Hindlimb muscle (tissue), 1 donor: Measurements from ENCODE around the gene PPARG. TPM values are rescaled to one million over a fixed set of nuclear protein-coding genes. Genes with fewer than 3 reads are reported as not detected.
"Not testable (repeated sequence)": the region's sequence is repeated elsewhere in the genome, so short reads cannot be mapped to it uniquely, and the experiment has no call there.

Experiments used
- DNase-seq: peaks from one replicate; pipeline ENCODE4 v3.0.0-alpha.2; 2013
- polyA plus RNA-seq: library from polyadenylated mRNA; unstranded; fragments of 120-200 nt; gene quantifications from one replicate; pipeline ENCODE4 v1.2.1, GENCODE V29; 2013; ENCODE audit not compliant: insufficient read length

Gene PPARG
- polyA plus RNA-seq, 1 donor: 10.7 TPM

GRCh38 chr3:12444582-12445471, 156.0 kb downstream of the PPARG start:
- no peak for DNase-seq

GRCh38 chr3:12445523-12446240, 156.8 kb downstream of the PPARG start:
- DNase-seq: no peak

- no peak for DNase-seq
Observed at GRCh38 chr3:12446298-12446697, 157.4 kb downstream of the PPARG start.

GRCh38 chr3:12447075-12447474, 158.2 kb downstream of the PPARG start:
- DNase-seq: no peak

- DNase-seq: not testable (repeated sequence)
Observed at GRCh38 chr3:12448404-12449202, 159.7 kb downstream of the PPARG start.

DNA sequence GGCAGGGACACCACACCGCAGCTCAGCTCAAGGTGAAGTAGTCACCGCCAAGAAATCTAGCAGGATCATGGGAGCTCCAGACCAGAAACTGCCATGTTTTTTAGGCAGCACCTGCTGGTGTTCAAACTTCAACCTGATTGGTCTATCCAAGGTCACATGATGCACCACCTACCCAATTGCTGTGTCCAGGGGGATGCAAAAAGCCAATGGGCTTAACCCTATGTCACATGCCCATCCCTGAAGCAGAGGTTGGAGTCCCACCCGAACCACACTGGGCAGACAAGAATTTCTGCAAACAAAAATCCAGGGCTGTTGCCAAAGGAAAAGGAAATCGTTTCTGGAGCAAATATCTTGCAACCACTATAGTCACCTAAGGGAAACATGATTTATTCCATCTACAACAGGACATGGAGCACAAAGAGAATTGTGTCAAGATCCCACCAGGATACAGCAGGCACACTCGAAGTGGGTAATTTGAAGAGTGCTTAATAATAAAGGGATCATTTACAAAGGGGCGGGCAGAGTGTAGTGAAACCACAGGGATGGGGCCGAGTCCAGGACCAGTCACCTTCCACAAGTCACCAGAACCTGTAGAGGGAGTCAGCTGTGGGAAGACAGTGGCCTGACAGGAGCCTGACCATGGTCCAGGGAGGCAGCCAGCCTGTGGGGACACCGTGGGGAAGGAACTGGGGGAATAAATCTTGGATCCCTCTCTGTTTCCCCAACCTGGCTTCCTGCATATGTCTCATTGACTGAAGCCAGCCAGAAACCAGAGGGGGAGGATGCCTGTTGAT, 161.2 kb downstream of the PPARG start:
- no peak for DNase-seq

DNA sequence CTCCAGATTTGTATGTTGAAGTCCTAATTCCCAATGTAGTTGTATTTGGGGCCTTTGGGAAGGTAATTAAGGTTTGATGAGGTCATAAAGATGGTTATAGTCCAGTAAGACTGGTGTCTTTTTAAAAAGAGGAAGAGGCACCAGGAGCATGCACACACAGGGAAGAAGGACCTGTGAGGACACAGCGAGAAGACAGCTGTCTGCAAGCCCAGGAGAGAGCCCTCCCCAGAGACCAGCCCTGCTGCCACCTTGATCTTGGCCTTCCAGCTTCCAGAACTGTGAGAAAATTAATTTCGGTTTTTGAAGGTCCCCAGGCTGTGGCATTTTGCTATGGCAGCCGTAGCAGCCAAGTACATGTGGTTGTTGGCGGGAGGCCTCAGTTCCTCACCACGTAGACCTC, 162.6 kb downstream of the PPARG start:
- DNase-seq: no peak

DNA sequence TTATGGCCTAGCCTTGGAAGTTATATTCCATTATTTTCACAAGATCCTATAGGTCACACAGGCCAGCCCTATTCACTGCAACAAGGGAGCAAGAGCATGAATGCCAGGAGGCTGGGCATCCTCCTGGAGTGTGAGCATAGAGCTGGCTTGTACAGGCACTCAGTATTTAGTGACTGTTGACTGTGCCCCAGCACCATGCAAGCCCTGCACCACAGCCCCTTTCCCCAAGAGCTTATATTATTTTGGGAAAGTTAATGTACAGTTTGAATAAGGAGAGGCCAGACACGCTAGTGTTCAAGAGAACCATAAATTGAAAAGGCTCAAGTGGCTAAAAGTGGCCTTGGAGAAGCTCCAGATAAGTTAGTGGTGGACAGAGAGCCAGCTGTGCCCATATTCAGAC, 163.1 kb downstream of the PPARG start:
- DNase-seq: no peak

- no peak for DNase-seq
Observed at GRCh38 chr3:12452361-12453330, 163.8 kb downstream of the PPARG start.

DNA sequence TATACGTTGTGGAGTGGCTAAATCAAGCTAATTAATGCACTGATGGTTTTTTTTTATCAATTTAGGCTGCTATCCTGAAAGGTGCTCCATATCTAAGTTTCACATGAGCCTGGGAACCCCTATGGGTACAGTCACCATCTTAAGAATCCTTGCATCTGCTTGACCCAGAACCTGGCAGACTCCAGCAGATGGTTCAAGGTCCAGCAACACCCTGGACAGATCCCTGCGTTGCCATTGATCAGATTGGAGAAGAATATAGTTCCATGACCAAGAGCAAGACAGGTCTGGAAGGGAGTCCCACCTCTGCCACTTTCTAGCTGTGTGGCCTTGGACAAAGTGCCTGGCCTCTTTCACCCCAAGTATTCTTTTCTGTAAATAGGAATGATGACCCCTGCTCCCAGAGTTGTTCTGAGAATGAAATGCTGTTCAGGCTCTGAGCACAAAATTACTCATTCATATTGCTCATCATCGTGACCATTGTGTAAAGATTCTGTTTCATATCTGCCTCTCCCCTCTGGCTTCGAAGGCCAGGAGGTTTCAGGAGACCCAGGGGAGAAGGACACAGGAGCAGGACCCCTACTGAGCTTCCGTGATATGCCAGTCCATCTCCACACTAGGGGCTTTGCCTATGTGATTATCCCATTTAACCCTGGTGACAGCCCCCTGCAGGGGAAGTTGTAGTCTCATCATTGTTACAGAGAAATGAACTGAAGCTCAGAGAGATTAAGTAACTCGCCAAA, 165.4 kb downstream of the PPARG start:
- no peak for DNase-seq

- DNase-seq: no peak
Observed at GRCh38 chr3:12454816-12455121, 165.9 kb downstream of the PPARG start.

DNA sequence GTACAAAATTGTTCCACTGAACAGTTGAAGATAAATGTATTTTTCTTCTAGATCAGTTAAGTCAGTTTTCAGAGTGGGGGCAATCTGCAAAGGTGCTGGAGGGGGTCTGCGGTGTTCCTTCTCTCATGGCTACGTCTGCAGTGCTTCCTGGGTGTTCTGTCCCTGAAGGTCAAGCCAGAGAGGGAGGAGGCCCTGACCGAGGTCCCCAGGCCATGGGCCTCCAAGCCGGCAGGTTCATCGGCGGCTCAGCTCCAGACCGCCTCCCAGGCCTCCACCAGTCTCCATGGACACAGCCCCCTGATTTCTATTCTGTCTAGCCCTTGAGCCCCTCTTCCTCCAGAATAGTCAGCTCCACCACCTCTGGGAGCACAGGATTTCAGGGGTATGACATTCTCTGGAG, 166.9 kb downstream of the PPARG start:
- DNase-seq: no peak

DNA sequence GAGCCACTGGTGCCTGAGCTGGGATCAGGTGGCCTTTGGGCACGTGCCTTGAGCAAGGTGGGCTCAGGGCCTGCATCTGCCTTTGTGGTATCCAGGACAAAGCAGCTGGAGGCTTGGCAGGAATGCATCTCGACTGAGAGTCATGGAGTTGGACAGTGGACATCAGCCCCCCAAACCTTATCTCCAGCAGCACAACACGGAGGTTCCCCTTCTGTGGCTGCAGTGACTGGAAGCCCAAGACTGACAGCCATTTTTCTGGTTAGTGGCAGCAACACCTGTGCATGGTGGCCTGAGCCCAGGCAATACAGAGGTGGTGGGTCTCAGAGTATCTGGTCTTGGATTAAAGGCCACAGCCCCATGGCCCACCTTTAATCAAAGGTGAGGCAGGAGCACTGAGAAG, 167.6 kb downstream of the PPARG start:
- no peak for DNase-seq

DNA sequence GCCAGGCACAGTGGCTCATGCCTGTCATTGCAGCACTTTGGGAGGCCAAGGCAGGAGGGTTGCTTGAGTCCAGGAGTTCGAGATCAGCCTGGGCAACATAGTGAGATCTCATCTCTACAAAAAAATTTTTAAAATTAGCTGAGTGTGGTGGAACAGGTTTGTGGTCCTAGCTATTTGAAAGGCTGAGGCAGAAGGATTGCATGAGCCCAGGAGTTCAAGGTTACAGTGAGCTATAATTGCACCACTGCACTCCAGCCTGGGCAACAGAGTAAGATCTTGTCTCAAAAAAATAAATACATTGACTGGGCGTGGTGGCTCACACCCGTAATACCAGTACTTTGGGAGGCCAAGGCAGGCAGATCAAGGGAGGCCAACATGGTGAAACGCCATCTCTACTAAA, 168.5 kb downstream of the PPARG start:
- not testable (repeated sequence) for DNase-seq

GRCh38 chr3:12458901-12459300, 170.0 kb downstream of the PPARG start:
- DNase-seq: no peak

- DNase-seq: no peak
Observed at GRCh38 chr3:12460127-12460526, 171.3 kb downstream of the PPARG start.

- no peak for DNase-seq
Observed at GRCh38 chr3:12461097-12461649, 172.3 kb downstream of the PPARG start.

DNA sequence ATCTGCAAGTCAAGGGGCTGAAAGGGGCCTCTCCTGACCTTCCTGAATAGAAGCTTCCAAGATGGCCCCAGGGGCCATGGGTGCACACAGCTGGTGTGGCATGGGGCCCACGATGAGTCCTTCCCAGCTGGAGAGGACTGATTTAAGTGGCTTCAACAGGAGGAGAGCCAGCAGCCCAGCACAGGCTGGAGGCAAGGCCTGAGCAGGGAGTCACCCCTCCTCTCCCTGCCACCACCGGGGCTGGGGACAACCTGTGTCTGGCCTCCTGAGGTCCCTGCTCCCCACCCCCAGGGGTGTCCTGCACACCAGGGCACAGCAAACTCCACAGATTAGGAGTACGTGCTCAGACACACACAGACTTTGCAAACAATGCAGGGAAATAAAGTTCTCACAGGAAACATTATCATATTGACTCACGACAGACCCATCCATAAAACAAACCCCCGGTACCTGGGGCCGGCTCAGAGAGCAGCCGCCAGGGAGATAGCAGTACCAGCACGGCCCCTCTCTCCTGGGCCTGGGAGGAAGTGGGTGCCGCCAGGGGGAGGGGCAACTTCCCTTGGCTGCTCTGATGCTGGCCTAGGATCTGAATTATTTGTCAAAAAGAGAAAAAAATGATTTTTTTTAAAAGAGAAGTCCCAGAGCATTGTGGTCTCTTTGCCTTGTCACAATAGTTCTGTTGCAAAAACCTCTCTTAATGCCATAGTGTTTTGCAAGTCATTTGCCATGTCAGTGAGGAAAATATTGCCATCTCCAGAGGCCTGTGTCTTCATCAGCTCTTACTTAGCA, 173.5 kb downstream of the PPARG start:
- no peak for DNase-seq

DNA sequence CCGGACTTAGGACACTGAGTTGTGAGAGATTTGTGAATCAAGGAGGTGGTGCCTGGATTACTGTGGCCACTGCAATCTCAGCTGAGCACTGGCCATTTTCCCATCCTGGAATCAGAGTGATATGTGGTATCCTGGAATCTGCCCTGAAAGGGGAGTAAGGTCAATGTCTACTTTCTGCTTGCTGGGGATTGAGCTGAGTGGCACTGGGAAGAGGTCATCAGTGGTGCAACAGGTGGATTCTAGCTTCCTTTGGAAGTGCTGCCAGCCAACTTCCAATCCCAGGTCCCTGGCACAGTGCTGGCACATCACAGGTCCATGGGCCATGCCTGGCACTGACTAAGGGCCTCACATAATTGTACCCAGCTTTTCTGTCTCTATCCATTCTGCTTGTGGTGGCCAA, 174.8 kb downstream of the PPARG start:
- no peak for DNase-seq
